Activated CD8-positive, alpha-beta memory T cell treated with anti-CD3 and anti-CD28 coated beads, Interleukin-2, amount 50 U/mL, for 48 hours (primary cell): ENCODE results near the gene FAM153A.
"Not testable (repeated sequence)": the region's sequence is repeated elsewhere in the genome, so short reads cannot be mapped to it uniquely, and the experiment has no call there.

ENCODE experiments used
- DNase-seq: peaks from one replicate; pipeline ENCODE4 v3.0.0-alpha.2; 2020

FAM153A gene

DNA sequence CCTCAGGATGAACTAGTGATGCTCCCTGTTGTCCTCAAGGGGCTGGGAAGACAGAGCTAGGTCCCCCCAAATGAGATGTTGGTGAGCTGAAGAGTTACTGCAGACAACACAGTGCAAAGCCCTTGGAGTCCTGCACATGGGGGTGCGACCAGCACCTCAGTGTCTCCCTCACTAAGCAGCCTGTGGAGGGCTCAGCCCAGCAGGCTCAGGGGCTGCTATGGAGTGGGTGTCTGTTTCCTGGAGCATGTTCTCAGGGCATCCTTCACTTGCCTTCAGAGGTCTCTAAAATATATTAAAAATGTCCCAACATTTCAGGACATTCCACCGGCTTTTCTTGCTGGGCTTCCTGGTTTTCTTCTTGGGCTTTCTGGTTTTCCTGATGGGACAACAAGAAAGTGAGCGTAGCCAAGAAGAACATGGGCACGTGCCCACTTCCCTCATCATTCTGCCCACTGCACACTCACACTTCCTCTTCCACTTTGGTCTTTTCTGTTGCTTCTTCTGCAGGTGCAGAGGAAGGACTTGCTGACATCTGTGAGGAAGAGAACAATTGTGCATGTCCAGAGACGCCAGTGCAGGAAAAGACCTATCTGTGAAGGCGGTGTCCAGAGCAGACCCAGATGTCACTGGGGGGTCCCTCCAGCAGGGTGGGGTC lies 58.7 kb downstream of the FAM153A start:
- DNase-seq, result not testable (repeated sequence)

DNA sequence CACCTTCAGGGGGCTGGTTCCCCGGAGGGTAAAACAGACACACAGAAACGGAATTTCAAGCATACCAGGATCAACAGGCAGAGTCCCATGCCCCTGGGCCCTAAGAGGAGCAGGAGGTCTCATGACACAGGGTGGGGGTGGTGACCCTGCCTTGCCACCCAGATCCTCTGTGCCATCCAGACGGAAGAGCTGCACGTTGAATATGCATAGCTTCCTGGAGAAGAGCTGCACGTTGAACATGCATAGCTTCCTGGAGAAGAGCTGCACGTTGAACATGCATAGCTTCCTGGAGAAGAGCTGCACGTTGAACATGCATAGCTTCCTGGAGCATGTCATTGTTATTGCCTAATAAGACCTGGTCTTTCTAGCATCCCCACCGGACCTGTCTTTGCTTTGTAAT lies 59.9 kb downstream of the FAM153A start:
- not testable (repeated sequence) for DNase-seq

GRCh38 chr5:177719989-177720388 lies 62.7 kb downstream of the FAM153A start:
- not testable (repeated sequence) for DNase-seq

GRCh38 chr5:177715423-177715822 lies 67.3 kb downstream of the FAM153A start:
- DNase-seq, result not testable (repeated sequence)

- DNase-seq, result not testable (repeated sequence)
These were observed 86.6 kb downstream of the FAM153A start for GRCh38 chr5:177696100-177696499.

DNA sequence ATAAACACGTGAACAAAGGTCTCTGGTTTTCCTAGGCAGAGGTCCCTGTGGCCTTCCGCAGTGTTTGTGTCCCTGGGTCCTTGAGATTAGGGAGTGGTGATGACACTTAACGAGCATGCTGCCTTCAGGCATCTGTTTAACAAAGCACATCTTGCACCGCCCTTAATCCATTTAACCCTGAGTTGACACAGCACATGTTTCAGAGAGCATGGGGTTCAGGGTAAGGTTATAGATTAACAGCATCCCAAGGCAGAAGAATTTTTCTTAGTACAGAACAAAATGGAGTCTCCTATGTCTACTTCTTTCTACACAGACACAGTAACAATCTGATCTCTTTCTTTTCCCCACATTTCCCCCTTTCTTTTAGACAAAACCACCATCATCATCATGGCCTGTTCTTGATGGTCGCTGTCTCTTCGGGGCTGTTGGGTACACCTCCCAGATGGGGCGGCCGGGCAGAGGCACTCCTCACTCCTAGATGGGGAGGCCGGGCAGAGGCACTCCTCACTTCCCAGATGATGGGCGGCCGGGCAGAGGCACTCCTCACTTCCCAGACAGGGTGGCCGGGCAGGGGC lies 87.3 kb downstream of the FAM153A start:
- DNase-seq, result not testable (repeated sequence)

GRCh38 chr5:177694518-177694835 lies 88.2 kb downstream of the FAM153A start:
- not testable (repeated sequence) for DNase-seq

- not testable (repeated sequence) for DNase-seq
These were observed 88.8 kb downstream of the FAM153A start for GRCh38 chr5:177693671-177694517.

DNA sequence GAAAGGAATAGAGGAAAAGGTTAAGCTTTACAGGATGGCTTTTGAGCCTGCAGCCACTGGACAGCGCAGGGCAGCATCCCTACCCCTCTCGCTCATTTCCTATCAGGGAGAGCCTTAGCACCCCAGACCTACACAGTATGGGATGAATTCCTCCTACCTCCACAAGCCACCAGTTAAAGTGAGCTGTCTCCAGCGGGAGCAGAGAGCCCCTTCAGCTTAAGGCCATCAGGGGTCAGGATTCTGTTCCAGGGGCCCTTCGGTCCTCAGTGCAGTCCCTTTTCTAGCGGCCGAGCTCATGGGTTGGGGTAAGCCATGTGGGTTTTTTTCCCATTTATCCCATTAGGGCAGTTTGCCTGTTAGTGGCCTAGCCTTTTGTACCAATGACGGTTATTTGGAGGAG lies 89.7 kb downstream of the FAM153A start:
- DNase-seq, result not testable (repeated sequence)

- DNase-seq, result not testable (repeated sequence)
These were observed 90.2 kb downstream of the FAM153A start for GRCh38 chr5:177692507-177692906.

- not testable (repeated sequence) for DNase-seq
These were observed 93.6 kb downstream of the FAM153A start for GRCh38 chr5:177689011-177689610.

DNA sequence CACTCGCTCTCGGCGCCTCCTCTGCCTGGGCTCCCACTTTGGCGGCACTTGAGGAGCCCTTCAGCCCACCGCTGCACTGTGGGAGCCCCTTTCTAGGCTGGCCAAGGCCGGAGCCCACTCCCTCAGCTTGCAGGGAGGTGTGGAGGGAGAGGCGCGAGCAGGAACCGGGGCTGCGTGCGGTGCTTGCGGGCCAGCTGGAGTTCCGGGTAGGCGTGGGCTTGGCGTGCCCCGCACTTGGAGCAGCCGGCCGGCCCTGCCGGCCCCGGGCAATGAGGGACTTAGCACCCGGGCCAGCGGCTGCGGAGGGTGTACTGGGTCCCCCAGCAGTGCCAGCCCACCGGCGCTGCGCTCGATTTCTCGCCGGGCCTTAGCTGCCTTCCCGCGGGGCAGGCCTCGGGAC lies 94.6 kb downstream of the FAM153A start:
- DNase-seq, result not testable (repeated sequence)

GRCh38 chr5:177681920-177682319 lies 100.8 kb downstream of the FAM153A start:
- DNase-seq, result not testable (repeated sequence)
